ENCODE measurements around the gene PRSS56.

Gene PRSS56

DNA sequence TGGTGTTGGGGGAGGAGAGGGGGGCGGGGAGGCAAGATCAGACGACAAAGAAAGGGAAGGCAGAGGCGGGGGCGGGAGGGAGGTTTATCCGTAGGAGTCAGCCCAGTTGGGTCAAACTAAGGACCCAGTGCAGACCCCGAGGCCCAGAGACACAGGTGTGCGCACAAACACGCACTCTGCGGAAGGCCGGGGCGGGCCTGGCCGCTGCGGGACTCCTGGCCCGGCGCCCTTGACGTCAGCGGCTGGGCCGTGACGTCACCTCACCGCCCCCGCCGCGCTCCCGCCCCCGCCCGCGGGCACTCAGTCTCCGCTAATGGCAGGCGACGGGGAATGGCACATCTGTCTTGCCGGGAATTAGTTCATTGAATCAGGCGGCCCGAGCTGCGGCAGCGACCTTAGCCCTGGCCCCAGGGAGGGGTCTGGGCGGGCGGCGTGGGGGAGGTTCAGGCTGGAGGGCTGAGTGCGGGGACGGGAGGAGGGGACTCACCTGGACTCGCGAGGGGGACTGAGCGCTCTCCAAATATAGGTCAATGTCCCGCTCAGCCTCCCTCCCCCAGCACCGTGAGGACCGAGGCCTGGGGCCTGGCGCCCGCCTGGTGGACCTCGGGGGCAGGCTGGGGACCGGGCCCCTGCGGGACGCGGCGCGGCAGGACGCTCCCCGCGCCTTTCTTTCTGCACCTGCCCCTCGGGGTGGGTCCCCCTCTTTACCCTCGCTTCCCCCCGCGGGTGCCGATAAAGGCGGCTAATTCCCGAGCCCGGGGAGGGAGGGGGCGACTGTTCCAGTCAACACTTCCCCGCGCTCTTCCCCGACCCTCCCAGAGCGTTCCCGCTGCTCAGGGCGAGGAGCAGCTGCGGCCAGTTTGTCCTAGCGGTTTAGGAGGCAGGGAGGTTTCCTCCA lies 17.0 kb upstream of the PRSS56 start:
- DNase-seq, result no peak

DNA sequence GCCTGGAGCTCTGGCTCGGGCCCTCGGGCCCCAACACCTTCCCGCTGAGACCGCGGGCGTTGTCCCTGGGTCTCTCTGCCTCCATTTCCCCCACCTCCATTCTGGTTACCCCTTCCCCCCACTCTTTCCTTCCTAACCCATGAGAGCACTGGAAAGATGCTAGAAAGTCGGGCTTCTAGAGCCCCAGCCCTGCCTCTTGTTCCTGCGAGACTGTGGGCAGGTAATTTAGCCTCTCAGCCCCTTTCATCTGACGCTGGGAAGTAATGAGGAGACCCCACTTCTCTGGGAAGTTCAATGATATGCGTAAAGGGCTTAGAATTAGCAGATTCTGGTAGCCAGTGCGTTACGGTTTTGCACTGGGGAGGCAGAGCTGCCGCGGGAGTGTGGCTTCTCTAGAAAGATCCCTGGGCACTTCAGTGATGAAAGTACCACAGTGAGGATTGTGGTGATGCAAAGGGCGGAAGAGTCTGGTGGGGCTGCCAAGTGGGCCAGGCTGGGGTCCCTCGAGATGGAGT lies 16.3 kb upstream of the PRSS56 start:
- no peak for DNase-seq

- no peak for DNase-seq
These were observed 15.8 kb upstream of the PRSS56 start for GRCh38 chr2:232504438-232504837.

GRCh38 chr2:232505856-232506255 lies 14.3 kb upstream of the PRSS56 start:
- DNase-seq, result no peak

- no peak for DNase-seq
These were observed 13.5 kb upstream of the PRSS56 start for GRCh38 chr2:232506709-232507108.

DNA sequence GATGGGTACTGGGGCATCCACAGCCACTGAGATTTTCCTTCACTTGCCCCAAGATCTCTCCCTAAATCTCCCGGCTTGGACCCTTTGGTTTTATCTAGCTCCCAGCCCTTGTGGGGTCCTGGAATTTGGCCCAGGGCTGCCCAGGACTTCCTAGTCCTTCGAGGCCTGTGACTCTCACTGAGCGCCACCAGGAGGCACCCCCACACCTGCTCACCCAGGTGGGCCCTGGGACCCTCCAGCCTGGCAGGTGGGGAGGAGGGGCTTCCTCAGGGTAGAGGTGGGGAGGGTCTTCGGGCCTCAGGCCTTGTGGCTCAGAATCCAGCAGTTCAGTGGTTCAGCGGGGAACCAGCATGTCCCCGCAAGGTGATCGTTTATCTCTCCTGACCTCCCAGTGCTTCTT lies 11.9 kb upstream of the PRSS56 start:
- no peak for DNase-seq

GRCh38 chr2:232511336-232511890 lies 8.8 kb upstream of the PRSS56 start:
- DNase-seq, result no peak

- DNase-seq, result no peak
These were observed 7.6 kb upstream of the PRSS56 start for GRCh38 chr2:232512602-232513001.

DNA sequence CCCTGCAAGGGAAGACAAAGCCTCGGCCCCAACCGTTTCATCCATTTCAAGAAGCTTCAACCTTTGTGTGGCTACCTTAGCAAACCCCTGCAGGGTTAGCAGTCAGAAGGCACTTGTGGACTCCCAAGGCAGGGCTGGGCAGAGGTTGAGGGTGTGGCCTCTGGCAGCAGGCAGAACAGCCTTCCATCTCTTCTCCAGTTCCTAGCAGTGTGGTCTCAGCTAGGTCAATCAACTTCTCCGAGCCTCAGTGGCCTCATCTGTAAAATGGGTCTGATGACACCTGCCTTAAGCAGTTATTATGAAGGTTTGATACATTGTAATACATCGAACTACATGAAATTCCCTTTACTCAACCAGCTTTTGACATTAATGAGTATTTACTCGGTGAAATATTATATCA lies 6.8 kb upstream of the PRSS56 start:
- DNase-seq, result no peak

DNA sequence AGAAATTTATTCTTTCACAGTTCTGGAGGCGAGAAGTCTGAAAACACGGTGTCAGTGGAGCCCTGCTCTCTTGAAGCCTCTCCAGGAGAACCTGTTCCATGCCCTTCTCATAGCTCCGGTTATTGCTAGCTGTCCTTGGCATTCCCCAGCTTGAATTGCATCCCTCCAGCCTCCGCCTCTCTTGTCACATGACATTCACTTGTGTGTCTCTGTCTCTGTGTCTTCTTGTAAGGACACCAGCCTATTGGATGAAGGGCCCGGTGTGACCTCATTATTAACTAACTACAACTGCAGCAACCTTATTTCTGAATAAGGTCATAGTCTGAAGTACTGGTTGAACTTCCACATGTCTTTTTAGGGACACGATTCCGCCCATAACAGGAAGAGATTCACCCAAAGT lies 4.5 kb upstream of the PRSS56 start:
- DNase-seq, result no peak

- DNase-seq, result no peak
These were observed 3.6 kb upstream of the PRSS56 start for GRCh38 chr2:232516551-232516950.

DNA sequence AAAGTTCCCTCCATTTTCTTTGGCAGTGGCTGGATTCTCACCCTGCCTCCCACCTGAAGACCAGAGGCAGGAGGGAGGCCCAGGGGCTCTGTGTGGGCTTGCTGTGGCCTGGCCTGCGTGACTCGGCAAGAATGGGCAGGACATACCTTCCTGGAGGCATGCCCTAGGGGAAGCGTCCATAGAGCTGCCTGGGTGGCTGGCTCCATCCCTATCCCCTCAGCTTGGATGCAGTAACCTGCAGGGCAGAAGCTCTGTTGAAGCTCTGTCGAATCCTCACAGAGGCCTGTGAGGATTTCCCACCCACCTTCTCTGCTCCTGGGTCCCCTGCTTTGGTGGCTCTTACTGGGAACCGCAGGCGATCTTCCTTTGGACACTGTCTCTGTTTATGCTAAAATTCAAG lies 1.3 kb upstream of the PRSS56 start:
- DNase-seq, result no peak

DNA sequence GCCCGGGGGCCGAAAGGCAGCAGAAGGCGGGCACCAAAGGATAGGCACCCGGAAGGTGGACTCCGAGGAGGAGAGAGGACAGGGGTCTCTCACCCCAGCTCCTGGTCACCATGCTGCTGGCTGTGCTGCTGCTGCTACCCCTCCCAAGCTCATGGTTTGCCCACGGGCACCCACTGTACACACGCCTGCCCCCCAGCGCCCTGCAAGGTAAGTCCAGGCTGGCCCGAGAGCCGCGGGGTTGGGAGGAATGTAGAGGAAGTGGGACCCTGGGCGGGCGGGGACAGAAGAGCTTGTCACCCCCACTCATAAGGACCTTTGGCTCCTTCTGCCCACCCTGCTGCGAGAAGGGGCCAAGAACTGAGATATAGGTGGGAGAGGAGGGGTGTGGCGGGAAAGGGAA lies 301 bp downstream of the PRSS56 start:
- no peak for DNase-seq

DNA sequence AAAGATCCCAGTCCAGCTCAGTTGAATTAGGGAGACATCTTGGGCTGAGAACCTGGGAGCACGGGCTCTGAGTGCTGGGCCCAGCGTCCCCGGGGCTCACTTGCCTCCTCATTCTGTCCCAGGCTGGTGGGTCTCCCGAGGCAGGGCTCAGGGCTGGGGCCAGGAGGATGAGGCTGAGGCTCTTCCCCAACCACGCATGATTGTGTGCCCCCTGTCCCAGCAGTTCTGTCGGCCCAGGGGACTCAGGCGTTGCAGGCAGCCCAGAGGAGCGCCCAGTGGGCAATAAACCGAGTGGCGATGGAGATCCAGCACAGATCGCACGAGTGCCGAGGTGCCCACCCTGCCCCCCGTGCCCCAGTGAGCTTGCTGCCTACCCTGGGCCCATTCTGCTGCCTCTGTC lies 910 bp downstream of the PRSS56 start:
- no peak for DNase-seq

- DNase-seq, result peak; percentile 20
These were observed 1.9 kb downstream of the PRSS56 start for GRCh38 chr2:232521959-232522622.

DNA sequence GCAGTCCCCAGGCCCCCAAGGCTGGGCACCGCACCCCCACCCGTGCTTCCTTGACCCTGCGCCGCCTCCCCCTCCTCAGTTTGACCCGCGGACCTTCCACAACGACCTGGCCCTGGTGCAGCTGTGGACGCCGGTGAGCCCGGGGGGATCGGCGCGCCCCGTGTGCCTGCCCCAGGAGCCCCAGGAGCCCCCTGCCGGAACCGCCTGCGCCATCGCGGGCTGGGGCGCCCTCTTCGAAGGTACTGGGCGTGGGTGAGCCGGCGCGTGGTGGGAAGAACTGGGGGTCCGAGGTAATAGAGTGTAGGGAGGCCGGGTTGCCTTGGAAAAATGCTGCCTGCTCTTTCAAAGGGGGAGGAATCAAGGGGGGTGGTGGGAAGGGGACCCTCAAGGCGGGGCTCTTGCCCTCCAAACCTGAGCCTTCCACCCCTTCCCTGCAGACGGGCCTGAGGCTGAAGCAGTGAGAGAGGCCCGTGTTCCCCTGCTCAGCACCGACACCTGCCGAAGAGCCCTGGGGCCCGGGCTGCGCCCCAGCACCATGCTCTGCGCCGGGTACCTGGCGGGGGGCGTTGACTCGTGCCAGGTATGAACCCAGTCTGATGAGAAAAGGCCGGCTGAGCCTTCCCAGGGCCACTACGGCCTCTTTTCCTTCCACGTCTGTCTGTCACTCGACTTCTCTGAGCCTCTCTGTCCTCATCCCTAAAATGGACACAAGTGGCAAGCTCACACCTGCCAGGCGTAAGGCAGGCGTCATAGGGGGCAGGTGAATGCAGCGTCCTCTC lies 2.6 kb downstream of the PRSS56 start:
- no peak for DNase-seq

- DNase-seq, result no peak
These were observed 3.2 kb downstream of the PRSS56 start for GRCh38 chr2:232523402-232523681.

DNA sequence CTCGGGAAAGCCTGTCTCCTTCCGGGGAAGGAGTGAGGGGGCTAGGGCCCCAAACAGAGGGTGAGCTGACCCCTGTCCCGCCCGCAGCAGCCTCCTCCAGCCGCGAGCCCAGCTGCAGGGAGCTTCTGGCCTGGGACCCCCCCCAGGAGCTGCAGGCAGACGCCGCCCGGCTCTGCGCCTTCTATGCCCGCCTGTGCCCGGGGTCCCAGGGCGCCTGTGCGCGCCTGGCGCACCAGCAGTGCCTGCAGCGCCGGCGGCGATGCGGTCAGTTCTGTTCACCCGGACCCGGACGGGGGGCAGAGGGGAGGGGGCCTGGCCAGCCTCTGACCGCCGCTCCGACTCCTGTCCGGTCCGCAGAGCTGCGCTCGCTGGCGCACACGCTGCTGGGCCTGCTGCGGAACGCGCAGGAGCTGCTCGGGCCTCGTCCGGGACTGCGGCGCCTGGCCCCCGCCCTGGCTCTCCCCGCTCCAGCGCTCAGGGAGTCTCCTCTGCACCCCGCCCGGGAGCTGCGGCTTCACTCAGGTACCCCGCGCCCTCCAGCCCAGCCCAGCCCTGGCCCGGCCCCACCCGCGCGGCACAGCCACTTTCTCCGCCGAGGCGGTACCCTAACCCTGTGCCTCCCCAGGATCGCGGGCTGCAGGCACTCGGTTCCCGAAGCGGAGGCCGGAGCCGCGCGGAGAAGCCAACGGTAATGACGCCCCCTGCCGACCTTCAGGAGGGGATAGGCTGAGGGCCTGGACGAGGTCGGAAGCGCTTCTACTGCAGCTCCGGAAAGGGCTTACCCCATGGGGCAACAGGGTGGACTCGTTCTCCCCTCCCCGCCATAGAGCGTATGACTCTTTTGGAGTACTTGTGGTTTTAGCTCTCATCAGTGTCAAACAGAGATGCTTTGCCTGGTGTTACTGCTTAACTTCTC lies 3.8 kb downstream of the PRSS56 start:
- peak; percentile 59 for DNase-seq

DNA sequence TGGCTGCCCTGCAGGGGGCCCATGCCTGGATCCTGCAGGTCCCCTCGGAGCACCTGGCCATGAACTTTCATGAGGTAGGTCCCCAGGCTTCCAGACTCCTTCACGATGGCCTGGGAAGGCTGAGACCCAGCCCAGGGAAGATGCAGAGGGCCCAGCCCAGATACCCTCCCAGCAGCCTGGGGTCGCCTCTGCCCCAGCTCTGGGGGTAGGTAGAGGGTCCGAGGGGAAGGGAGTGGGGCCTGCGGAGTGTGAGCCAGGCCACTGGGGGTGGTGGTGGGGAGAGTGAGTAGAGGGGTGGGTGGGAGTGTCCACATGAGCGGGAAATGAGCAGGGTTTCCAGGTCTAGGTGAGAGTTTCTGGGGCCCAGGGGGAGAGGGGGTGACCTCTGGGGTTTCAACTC lies 4.6 kb downstream of the PRSS56 start:
- no peak for DNase-seq

- no peak for DNase-seq
These were observed 5.0 kb downstream of the PRSS56 start for GRCh38 chr2:232525199-232525598.

- DNase-seq, result no peak
These were observed 5.7 kb downstream of the PRSS56 start, which contains the start of gene CHRND for GRCh38 chr2:232525791-232526371. Gene CHRND (plus strand): TSS chr2:232526160. CDS start chr2:232526216, 56 bp downstream.
